ENCODE measurements around the gene TSPAN32. TPM values are rescaled to one million over a fixed set of nuclear protein-coding genes. Genes with fewer than 3 reads are reported as not detected.

The TSPAN32 gene
- total RNA-seq, 1 experiment from 2014 or later = not detected

DNA sequence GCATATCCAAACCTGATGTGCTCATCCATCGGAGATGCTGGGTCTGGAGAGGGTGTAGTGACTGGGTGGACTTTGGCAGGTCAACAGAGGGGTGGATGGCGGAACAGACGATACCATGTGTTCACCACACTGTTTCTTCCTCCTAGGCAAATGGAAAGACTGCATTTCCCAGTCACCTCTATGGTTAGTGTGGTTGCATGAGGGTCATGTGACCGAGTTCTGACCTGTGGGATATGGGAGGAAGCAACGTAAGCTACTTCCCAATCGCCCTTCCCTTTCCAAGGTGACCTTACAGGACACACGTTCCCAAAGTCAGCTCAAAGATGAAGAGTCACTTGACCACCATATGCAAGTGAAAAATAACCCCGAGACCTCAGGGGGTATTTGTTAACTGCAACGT, 27.7 kb downstream of the TSPAN32 start:
- Histone ChIP-seq H3K27me3 (ENCODE audit: control insufficient read depth, insufficient read depth, low read length) (no peaks in the 10 kb centered on the region), H3K4me1 (ENCODE audit: control insufficient read depth, insufficient read depth, low read length) (no peaks in the 10 kb centered on the region), H3K27ac (ENCODE audit: low read length) (no peak overlapping the region), H3K4me3 (ENCODE audit: low read depth in 2 of 2, low read length in 2 of 2) (no peak overlapping the region), H3K9me3 (ENCODE audit: control insufficient read depth, insufficient read depth, low read depth, low read length) (peaks cover 5% of the 10 kb centered on the region; the same call in 1 of the 2 replicates), H3K36me3 (ENCODE audit: control insufficient read depth, insufficient read depth, low read length) (no peaks in the 10 kb centered on the region)
- TF ChIP-seq TCF7L2 (IDR thresholded peaks at IDR 0.05; ENCODE audit: low read depth, low read length) (no peak), POLR2AphosphoS5 (IDR thresholded peaks at IDR 0.05; ENCODE audit: low read depth, low read length) (no peak), SIN3A (IDR thresholded peaks at IDR 0.05; ENCODE audit: borderline replicate concordance, insufficient read depth, low read depth, low read length) (no peak)
- TF ChIP-seq, protein P1, sequence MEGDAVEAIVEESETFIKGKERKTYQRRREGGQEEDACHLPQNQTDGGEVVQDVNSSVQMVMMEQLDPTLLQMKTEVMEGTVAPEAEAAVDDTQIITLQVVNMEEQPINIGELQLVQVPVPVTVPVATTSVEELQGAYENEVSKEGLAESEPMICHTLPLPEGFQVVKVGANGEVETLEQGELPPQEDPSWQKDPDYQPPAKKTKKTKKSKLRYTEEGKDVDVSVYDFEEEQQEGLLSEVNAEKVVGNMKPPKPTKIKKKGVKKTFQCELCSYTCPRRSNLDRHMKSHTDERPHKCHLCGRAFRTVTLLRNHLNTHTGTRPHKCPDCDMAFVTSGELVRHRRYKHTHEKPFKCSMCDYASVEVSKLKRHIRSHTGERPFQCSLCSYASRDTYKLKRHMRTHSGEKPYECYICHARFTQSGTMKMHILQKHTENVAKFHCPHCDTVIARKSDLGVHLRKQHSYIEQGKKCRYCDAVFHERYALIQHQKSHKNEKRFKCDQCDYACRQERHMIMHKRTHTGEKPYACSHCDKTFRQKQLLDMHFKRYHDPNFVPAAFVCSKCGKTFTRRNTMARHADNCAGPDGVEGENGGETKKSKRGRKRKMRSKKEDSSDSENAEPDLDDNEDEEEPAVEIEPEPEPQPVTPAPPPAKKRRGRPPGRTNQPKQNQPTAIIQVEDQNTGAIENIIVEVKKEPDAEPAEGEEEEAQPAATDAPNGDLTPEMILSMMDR (IDR thresholded peaks at IDR 0.05) = no peak
- TF ChIP-seq, protein P2, sequence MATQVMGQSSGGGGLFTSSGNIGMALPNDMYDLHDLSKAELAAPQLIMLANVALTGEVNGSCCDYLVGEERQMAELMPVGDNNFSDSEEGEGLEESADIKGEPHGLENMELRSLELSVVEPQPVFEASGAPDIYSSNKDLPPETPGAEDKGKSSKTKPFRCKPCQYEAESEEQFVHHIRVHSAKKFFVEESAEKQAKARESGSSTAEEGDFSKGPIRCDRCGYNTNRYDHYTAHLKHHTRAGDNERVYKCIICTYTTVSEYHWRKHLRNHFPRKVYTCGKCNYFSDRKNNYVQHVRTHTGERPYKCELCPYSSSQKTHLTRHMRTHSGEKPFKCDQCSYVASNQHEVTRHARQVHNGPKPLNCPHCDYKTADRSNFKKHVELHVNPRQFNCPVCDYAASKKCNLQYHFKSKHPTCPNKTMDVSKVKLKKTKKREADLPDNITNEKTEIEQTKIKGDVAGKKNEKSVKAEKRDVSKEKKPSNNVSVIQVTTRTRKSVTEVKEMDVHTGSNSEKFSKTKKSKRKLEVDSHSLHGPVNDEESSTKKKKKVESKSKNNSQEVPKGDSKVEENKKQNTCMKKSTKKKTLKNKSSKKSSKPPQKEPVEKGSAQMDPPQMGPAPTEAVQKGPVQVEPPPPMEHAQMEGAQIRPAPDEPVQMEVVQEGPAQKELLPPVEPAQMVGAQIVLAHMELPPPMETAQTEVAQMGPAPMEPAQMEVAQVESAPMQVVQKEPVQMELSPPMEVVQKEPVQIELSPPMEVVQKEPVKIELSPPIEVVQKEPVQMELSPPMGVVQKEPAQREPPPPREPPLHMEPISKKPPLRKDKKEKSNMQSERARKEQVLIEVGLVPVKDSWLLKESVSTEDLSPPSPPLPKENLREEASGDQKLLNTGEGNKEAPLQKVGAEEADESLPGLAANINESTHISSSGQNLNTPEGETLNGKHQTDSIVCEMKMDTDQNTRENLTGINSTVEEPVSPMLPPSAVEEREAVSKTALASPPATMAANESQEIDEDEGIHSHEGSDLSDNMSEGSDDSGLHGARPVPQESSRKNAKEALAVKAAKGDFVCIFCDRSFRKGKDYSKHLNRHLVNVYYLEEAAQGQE (IDR thresholded peaks at IDR 0.05; ENCODE audit: insufficient read depth in 1 of 2, low read depth in 2 of 2, low read length in 1 of 2) = no peak
- no TSS peak for BruUV-seq (replicated peaks)
- ATAC-seq = no peak
- intact Hi-C loops (cut with micrococcal nuclease; ENCODE audit: unreplicated experiment) (no loop called here), in situ Hi-C loops (cut with HindIII; ENCODE audit: low pct_unique_long_range_greater_than_20kb, low sequenced_read_pairs) (no loop called here)
- POLR2A ChIA-PET = no interaction called here
- no peak for DNase-seq (ENCODE audit: low read depth, low spot score)
- CTCF ChIA-PET = no interaction called here

DNA sequence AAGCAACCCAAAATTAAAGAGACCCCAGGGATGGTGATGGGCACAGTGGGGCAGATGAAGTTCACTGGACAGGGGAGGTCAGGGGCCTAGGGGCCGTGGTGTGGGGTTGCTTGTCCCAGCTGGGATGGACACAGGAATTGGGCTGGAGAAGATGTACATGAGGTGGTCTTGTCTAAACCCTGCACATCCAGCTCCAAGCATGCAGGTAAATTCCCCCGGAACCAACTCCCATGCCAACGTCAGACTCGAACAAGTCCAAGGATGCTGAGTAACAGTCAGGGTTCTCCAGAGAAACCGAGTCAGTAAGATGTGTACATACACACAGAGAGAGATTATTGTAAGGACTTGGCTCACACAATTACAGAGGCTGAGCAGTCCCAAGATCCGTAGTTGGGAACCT, 28.9 kb downstream of the TSPAN32 start:
- no peaks in the 10 kb centered on the region for H3K4me1 ChIP-seq (ENCODE audit: control insufficient read depth, insufficient read depth, low read length)
- intact Hi-C loops (cut with micrococcal nuclease; ENCODE audit: unreplicated experiment) (no loop called here), in situ Hi-C loops (cut with HindIII; ENCODE audit: low pct_unique_long_range_greater_than_20kb, low sequenced_read_pairs) (no loop called here)
- H3K27ac ChIP-seq (ENCODE audit: low read length) = no peak overlapping the region
- H3K4me3 ChIP-seq (ENCODE audit: low read depth in 2 of 2, low read length in 2 of 2) = no peak overlapping the region
- H3K27me3 ChIP-seq (ENCODE audit: control insufficient read depth, insufficient read depth, low read length) = no peaks in the 10 kb centered on the region; the same call in 1 of the 2 replicates
- H3K9me3 ChIP-seq (ENCODE audit: control insufficient read depth, insufficient read depth, low read depth, low read length) = peaks cover 5% of the 10 kb centered on the region; the same call in 1 of the 2 replicates
- TF ChIP-seq SIN3A (IDR thresholded peaks at IDR 0.05; ENCODE audit: borderline replicate concordance, insufficient read depth, low read depth, low read length) = no peak
- TF ChIP-seq, protein P2 (IDR thresholded peaks at IDR 0.05; ENCODE audit: insufficient read depth in 1 of 2, low read depth in 2 of 2, low read length in 1 of 2) = no peak
- no peak for TF ChIP-seq TCF7L2 (IDR thresholded peaks at IDR 0.05; ENCODE audit: low read depth, low read length)
- TF ChIP-seq, protein P1 (IDR thresholded peaks at IDR 0.05) = no peak
- no peak for TF ChIP-seq POLR2AphosphoS5 (IDR thresholded peaks at IDR 0.05; ENCODE audit: low read depth, low read length)
- no peaks in the 10 kb centered on the region for H3K36me3 ChIP-seq (ENCODE audit: control insufficient read depth, insufficient read depth, low read length)
- ChIA-PET POLR2A (no interaction called here), CTCF (interaction anchor here (0.7 kb wide), 1 partner anchor 92 kb away, joined by 7 read pairs; no protein-coding TSS in a partner anchor)
- DNase-seq (ENCODE audit: low read depth, low spot score) (no peak), ATAC-seq (no peak)
- BruUV-seq (replicated peaks) = no TSS peak
